NCI-H1436 (cell line): ENCODE results near the gene KLHL40.

Experiments
- DNase-seq: peaks from one replicate; lab custom pipeline; 2025; lab: John Stamatoyannopoulos, UW

The KLHL40 gene

GRCh38 chr3:42656680-42657610 is 28.4 kb upstream of the KLHL40 start:
- no peak for DNase-seq

DNA sequence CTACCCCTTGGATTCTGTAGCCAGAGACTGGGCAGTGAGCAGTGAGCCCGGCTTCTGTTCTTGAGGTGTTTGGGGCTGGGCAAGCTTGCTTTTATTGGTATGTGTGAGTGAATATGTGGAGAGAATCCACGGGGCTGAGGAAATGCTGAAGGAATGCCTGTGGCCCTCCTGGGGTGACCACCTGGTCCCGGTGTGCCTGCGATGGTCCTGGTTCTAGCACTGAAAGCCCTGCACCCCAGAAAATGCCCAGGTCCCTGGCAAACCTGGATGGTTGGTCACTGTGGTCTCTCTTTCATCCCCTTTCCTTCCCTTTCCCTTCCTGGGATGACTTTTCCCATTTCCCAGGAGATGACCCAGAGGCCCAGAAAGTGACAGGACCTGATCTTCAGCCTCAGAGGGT is 27.7 kb upstream of the KLHL40 start:
- DNase-seq: no peak

DNA sequence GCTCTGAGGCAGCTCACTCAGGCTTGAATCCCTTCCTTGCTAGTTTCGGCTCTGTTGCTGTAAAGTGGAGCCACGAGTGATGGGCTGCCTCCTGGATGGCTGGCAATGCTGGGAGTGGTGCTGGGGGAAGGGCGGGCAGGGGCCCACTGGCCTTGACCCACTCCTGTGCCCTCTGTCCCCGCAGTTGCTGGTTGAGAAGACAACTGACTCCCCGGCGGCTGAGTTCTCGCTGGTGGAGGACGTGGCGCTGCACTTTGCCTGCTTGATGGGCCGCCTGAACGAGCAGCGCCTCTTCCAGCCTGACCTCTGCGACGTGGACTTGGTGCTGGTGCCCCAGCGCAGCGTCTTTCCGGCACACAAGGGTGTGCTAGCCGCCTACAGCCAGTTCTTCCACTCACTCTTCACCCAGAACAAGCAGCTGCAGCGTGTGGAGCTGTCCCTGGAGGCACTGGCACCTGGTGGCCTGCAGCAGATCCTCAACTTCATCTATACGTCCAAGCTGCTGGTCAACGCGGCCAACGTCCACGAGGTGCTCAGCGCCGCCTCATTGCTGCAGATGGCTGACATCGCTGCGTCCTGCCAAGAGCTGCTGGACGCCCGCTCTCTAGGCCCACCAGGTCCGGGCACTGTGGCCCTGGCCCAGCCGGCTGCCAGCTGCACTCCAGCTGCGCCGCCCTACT is 27.1 kb upstream of the KLHL40 start:
- no peak for DNase-seq

- no peak for DNase-seq
These were observed 26.5 kb upstream of the KLHL40 start for GRCh38 chr3:42658771-42659390.

- no peak for DNase-seq
These were observed 25.7 kb upstream of the KLHL40 start for GRCh38 chr3:42659451-42660130.

DNA sequence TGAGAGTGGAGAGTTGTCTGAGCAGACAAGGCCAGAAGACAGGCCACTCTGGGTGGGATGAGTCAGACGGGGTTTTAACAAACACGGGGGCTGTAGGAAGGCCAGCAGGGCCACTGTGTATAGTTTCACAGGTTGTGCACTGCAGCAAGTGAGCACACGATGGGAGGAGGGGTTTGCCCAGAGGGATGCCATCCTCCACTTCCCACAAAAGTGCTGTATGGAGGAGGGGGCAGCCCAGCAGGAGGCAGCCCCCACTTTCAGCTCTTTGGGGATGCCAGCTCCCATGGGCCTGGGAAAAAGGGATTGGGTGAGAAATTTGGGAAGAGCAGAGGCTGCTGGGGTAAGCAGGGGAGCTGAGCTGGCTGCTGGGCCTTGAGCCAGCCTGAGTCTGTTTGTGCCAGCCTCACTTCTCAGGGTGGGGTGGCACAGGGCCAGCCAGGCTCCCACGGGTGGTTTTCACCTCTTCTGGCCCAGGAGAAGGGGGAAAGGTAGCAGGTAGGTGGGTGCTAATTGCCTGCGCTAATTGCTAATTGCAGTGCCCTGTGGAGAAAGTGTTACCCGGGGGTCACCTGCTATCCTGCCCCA is 25.1 kb upstream of the KLHL40 start:
- DNase-seq: no peak

GRCh38 chr3:42660898-42661297 is 24.4 kb upstream of the KLHL40 start:
- no peak for DNase-seq

DNA sequence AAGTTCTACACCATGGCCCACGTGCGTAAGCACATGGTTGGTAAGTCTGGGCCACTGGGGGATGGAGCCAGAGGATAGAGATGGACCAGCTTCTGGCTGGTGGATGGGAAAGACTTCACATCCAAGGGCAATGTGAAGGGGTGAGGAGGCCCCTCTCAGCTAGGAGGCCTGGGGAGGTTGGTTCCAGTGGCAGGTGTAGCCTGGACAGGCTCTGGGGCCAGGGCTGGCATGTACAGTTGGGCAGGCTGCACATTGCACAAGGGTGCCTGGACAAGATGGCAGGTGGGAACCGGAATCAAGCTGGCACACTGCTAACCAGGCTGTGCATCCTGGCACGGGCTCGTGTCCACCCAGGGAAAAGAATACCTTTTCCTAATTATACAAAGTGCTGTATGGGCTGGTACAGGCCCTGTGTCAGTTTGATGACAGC is 23.7 kb upstream of the KLHL40 start:
- DNase-seq: no peak

- DNase-seq: no peak
These were observed 23.1 kb upstream of the KLHL40 start for GRCh38 chr3:42662037-42662812.

DNA sequence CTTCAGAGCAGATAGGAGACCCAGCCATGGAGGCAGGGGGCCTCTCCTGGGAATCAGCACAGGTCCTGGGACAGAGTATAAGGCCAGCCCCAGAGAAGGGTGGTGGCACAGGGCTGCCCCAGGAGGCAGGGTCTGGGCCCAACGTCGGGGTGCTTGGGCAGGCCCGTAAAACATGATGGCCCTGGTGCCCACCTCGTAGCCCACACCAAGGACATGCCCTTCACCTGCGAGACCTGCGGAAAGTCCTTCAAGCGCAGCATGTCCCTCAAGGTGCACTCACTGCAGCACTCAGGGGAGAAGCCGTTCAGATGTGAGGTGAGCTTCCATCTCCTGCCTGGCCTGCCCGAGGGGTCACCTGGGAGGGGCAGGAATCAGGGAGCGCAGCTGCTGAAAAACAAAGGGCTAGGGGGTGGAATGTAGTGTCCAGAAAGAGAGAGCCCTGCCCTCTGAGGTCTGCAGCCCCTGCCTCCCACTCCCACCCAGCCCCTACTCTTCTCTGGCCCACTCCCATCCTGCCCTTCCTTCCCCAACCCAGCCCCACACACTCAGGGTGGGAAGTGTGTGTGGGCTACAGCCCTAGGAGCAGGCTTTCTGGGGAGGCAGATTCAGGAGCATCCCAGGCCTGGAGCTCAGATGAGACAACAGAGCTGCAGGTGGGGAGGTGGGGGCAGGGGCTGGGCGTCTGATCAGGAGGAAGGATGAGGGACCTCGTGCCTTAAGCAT is 22.4 kb upstream of the KLHL40 start:
- no peak for DNase-seq

- DNase-seq: no peak
These were observed 21.5 kb upstream of the KLHL40 start for GRCh38 chr3:42663581-42664437.

DNA sequence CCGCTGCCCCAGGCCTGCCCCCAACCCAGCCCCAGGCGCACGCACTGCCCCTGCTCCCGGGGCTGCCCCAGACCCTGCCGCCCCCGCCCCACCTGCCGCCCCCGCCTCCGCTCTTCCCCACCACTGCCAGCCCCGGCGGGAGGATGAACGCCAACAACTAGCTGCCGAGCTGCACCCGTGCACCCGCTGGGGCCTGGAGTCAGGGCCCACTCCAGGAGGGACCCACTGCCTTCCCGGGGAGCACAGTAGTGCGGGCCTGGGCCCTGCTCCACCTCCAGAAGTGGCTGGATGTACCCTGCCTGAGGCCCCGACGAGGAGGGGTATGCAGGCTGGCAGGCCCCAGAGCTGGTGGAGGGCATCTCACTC is 20.9 kb upstream of the KLHL40 start:
- no peak for DNase-seq

DNA sequence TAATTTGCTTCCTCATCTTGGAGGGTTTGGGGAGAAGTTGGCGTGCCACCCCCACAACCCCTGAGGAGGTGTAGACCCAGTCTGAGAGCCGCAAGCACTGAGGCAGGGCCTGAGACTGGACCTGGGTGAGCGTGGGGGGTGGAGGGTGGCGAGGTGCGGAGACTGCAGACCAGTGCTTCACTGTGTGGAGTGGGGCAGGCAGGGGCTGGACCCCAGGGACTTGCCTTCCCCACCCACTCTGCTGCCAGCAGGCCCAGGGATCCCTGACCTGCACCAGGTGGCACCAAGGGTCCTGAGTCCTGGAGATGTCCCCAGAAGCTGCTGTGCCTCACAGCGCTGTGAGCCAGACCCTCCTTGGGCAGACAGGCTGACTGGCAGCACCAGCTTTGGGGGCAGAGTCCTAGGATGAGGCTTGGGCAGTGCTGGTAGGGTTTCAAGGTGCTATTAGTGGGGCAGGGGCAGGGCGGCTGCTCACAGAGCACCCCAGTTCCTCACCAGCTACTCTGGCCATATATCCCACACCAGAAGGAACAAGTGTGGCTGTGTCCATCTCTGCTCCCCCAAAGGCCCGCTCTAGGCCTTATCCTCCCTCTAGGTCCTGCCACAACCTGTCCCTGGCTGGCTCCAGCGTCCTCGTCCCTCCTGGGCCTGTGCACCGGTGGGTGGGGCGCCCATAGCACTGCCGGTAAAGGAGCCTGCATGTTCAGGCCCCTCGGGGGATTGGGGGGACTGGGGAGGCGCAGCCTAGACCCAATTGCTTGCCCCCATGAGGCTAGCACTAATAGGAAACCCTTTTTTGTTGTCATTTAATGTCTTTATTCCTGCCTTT is 20.1 kb upstream of the KLHL40 start:
- no peak for DNase-seq

DNA sequence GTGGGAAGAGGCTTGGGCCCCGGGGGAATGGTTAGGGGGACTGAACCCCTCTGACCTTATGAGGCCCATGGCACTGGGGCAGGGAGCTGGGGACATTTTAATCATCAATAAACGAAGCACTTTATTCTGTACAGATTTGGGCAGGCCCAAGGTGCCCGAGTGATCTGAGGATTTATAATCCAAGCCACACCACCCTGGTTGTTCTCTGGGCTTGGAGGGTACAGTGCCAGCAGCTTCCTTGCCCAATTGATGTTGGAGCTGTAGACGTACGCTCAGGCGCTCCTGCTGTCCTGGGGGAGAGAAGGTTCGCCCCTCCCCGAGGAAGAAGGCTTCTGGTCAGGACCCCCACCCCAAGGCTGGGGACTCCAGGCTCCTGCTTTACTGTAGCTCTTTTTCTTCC is 19.3 kb upstream of the KLHL40 start:
- DNase-seq: no peak

DNA sequence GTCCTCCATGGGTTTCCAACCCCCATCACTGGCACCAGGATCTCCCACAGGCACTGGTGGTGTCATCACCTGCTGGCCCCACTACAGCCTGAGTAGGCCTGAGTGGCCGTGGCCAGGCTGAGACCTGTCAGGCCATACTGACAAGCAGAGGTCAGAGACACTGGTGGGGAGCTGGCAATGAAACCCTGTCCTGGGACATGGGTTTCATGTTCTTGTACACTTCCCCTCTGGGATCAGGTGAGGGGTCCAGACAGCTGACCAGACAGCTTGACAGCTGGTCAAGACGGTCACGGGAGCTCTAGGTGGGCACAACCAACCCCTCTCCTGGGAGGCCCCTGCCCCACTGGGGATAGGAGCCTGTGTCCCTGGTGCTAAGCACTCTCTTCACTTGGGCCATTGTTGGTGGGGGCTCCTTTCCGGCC is 18.7 kb upstream of the KLHL40 start:
- no peak for DNase-seq

- no peak for DNase-seq
These were observed 18.2 kb upstream of the KLHL40 start for GRCh38 chr3:42667096-42667522.

DNA sequence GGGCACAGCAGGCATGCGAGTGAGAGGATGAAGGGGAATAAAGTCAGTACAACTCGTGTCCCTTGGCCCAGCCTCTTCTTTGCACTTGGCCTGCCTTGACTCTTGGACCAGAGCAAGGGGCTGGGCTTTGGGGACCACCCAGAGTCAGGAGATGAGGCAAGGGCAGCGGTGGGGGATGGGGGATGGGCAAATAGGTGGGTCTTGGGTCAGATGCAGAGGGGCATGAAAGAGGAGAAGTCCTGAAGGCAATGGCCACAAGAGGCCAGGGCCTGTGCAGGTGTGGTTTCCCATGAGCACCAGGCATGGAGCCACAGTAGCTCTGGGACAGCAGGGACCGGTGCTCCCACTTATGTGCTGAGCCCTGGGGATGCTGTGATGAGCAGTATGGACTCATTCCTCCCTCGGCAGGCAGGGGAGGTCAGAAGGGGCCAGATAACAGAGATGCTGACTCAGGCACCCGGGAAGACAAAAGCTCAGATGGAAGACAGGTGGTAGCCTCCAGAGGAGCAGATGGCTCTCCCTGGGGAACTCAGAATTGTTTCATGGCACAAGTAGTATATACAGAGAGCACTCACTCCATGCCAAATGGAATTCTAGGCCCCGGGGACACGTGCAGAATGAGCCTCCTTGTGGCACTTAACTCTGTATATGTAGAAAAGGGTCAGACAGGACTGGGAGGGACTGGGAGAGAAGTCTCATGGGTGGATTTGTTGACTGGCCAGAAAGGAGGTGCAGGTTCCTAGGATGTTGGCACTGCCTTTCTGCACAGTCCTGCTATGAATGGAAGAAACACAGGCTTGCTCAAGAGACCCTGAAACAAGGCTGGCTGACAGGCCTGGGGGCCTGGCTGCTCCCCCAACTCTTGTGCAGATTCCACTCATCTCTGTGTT is 17.6 kb upstream of the KLHL40 start:
- no peak for DNase-seq

GRCh38 chr3:42668413-42668760 is 16.9 kb upstream of the KLHL40 start:
- no peak for DNase-seq
